Umbilical cord (tissue), 2 donors: ENCODE measurements around the gene CDKN2D. TPM values are rescaled to one million over a fixed set of nuclear protein-coding genes. Genes with fewer than 3 reads are reported as not detected.
"Not testable (repeated sequence)": the region's sequence is repeated elsewhere in the genome, so short reads cannot be mapped to it uniquely, and the experiment has no call there.

Experiments used
- DNase-seq: peaks from one replicate; pipeline ENCODE4 v3.0.0-alpha.2; 2015; ENCODE audit warnings: low spot score
- total RNA-seq: library from RNA; depleted of rRNA; stranded (reverse); fragments of >200 nt; gene quantifications from one replicate; pipeline ENCODE4 v1.2.3, GENCODE V29; 2014; ENCODE audit warnings: low replicate concordance; ENCODE audit not compliant: insufficient read depth

The CDKN2D gene
- total RNA-seq, 1 donor from 2014 or later, result 13.5 TPM

- no peak for DNase-seq
These were observed 17.0 kb downstream of the CDKN2D start for GRCh38 chr19:10551698-10552301.

GRCh38 chr19:10551006-10551405 is 17.8 kb downstream of the CDKN2D start:
- DNase-seq, result not testable (repeated sequence)

- no peak for DNase-seq
These were observed 18.4 kb downstream of the CDKN2D start for GRCh38 chr19:10550336-10550735.

- DNase-seq, result no peak
These were observed 19.0 kb downstream of the CDKN2D start for GRCh38 chr19:10549733-10550132.

GRCh38 chr19:10548746-10549276 is 20.0 kb downstream of the CDKN2D start:
- DNase-seq, result no peak

- DNase-seq, result no peak
These were observed 22.0 kb downstream of the CDKN2D start for GRCh38 chr19:10546817-10547216.

GRCh38 chr19:10544753-10545251 is 24.0 kb downstream of the CDKN2D start:
- DNase-seq, result no peak

- no peak for DNase-seq
These were observed 24.5 kb downstream of the CDKN2D start for GRCh38 chr19:10544242-10544752.

- peak; percentile 72 for DNase-seq
These were observed 25.1 kb downstream of the CDKN2D start, which contains the start of gene ATG4D for GRCh38 chr19:10543420-10544241. ATG4D (plus strand) TSS chr19:10543904; CDS start chr19:10544091, 187 bp downstream.

- DNase-seq, result no peak
These were observed 25.7 kb downstream of the CDKN2D start for GRCh38 chr19:10543059-10543419.

GRCh38 chr19:10539016-10539415 is 29.8 kb downstream of the CDKN2D start:
- not testable (repeated sequence) for DNase-seq

GRCh38 chr19:10538204-10538983 is 30.4 kb downstream of the CDKN2D start:
- no peak for DNase-seq

GRCh38 chr19:10537668-10538067 is 31.1 kb downstream of the CDKN2D start:
- no peak for DNase-seq

- no peak for DNase-seq
These were observed 33.2 kb downstream of the CDKN2D start for GRCh38 chr19:10535613-10536012.

- peak; percentile 97 for DNase-seq
These were observed 35.0 kb downstream of the CDKN2D start for GRCh38 chr19:10533646-10534386.

- no peak for DNase-seq
These were observed 36.3 kb downstream of the CDKN2D start for GRCh38 chr19:10532457-10532856.

- not testable (repeated sequence) for DNase-seq
These were observed 41.9 kb downstream of the CDKN2D start for GRCh38 chr19:10526887-10527286.

GRCh38 chr19:10525636-10526035 is 43.1 kb downstream of the CDKN2D start:
- no peak for DNase-seq

GRCh38 chr19:10523135-10523636 is 45.6 kb downstream of the CDKN2D start:
- DNase-seq, result no peak

GRCh38 chr19:10521461-10522171 is 47.2 kb downstream of the CDKN2D start:
- DNase-seq, result no peak
